Cerebellar nuclear complex (tissue), 1 donor: ENCODE results near the gene PHKG1.
A peak's percentile ranks its signal among the peaks of the same experiment; 100 is the strongest.
"Not testable (repeated sequence)": the region's sequence is repeated elsewhere in the genome, so short reads cannot be mapped to it uniquely, and the experiment has no call there.

ENCODE experiments used
- DNase-seq, 2 experiments: peaks; one replicate each; lab custom pipeline; 2025; lab: John Stamatoyannopoulos, UW

The PHKG1 gene

GRCh38 chr7:56045758-56046157 is 47.0 kb downstream of the PHKG1 start:
- DNase-seq: not testable (repeated sequence)

DNA sequence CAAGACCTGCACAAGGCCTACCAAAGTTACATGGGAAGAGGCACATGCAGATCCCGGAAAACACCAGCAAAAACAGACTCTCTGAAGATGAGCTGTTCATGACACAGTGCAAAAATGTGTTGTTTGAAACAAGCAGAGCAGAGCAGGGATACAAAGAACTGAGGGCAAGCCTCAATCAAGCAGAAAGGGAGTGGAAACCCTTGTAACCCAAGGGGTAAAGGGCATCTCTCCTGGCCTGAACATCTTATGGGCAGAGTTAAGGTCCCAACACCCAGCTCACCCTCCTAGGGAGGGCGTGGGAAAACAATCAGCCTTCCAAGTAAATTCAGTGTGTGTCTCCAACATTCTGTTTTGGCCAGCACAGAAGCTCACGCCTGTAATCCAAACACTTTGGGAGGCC is 52.0 kb downstream of the PHKG1 start:
- no peak for DNase-seq

DNA sequence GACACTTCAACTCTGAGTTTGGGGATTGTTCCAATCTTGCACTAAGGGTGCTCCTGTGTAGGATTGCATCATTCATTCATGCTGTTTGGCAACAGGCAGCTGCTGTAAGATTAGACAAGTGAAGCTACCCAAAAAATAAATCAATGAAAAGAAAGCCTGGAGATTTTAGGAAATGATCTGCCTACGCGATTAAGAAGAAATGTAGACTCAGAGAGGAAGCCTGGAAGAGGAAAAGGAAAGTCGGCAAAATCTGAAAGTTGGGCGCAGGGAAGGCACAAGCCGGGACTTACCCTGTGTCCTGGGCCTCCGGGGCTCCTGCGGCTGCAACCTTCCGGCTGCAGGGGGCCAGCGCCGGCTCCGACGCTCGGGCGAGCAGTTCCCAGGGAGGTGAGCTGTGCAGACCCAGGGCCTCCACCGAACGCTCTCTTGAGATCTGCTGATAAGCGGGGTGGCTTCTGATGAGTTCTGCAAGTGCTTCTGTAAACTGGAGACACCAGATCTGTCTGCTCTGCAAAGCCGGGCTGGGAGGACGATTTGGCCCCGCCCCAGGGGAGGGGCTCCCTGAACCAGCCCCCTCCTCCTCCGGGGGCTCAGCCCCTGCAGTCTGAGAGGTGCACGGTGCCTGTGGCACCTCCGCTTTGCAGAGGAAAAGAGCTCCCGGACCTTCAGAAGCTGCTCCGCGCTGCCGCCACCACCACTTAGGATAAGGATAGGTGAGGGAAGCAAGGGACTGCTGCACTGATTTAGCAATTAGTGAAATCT is 58.9 kb downstream of the PHKG1 start:
- peak in 1 of 2 experiments; percentile 7 for DNase-seq

DNA sequence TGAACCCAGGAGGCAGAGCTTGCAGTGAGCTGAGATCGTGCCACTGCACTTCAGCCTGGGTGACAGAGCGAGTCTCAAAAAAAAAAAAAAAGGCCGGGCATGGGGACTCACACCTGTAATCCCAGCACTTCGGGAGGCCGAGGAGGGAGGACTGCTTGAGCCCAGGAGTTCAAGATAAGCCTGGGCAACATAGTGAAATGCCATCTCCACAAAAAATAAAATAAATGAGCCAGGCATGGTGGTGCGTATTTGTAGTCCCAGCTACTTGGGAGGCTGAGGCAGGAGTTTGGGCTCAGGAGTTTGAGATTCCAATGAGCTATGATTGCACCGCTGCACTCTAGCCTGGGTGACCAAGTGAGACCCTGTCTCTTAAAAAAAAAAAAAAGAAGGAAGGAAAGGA is 60.2 kb downstream of the PHKG1 start:
- not testable (repeated sequence) for DNase-seq

DNA sequence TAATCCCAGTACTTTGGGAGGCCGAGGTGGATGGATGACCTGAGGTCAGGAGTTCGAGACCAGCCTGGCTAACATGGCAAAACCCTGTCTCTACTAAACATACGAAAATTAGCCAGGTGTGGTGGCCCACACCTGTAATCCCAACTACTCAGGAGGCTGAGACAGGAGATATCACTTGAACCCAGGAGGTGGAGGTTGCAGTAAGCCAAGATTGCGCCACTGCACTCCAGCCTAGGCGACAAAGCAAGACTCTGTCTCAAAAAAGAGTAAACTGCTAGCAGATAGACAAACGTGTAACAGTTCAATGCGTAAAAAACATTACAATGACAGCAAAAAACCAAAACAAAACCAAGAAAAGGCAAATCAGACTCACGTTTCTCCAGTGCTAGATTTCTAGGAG is 61.2 kb downstream of the PHKG1 start:
- DNase-seq: not testable (repeated sequence)

DNA sequence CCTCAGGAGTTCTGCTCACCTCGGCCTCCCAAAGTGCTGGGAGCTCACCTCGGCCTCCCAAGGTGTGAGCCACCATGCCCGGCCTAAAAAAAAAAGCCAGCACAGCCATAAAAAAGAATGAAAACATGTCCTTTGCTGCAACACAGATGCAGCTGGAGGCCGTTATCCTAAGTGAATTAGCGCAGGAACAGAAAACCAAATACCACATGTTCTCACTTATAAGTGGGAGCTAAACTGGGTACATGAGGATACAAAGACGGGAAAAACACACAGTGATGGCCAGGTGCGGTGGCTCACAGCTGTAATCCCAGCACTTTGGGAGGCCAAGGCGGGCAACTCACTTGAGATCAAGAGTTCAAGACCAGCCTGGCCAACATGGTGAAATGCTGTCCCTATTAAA is 62.4 kb downstream of the PHKG1 start:
- DNase-seq: no peak
